HG02798 (cell line): ENCODE data around the gene GPD1L.
"Not testable (repeated sequence)": the region's sequence is repeated elsewhere in the genome, so short reads cannot be mapped to it uniquely, and the experiment has no call there.

Source experiments
- ATAC-seq: cut with Tn5 transposase; IDR thresholded peaks from one replicate; pipeline ENCODE4 v1.9.1; 2021; ENCODE audit warnings: mild to moderate bottlenecking; ENCODE audit not compliant: unreplicated experiment, poor library complexity

GPD1L gene

DNA sequence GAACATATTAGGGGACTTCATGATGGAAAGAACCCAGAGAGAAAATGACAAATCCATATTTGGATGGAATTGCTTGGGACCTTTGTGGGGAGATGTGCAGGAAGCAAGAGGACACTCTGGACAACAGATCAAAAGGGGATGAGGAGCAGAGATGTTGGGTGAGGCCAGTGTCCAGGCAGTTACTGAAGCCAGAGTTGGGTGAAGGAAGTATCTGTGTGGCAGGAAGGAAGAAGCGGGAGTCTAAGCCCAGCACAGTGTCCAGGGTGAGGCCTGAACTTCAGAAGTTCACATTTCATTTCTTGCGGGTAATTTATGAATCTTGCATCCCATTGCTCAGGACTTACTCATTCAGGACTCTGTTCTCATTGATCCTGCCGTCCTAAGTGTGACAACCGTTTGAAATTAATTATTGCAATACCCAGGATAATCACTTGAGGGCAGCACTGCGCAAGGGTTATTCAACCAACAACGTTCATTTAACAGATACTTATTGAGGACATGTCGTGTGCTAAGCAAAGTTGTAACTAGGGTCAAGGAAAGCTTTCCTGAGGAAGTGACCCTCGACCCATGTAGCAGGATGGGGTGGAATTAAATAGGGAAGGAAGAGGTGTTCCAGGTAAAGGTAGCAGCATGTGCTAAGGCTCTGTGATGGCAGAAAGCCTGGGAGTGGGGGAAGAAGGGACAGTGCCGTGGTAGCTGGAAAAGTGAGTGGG is 70.7 kb downstream of the GPD1L start:
- peak; percentile 54 for ATAC-seq

DNA sequence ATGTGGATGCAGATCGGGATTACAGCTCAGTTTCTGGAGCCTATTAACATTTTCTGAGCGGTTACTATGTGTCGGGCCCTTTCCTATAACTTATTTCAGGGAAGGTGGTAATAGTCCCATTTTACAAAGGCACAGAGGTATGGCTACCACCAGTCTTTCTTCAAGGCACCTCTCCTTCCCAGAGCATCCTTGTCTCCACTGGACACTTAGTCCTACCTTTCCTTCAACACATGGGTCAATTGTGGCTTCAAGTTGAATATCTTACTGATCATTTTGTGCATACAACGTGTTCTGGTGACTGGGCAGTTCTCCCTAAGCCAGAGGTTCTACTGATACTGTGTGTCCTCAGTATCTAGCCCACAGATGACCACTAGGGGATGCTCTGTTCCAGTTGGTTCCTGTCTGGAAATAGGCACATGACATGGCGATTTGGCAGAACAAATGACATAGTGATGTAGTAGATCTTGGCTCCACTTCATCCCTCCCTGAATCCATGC is 71.3 kb downstream of the GPD1L start:
- ATAC-seq, result peak; percentile 58

DNA sequence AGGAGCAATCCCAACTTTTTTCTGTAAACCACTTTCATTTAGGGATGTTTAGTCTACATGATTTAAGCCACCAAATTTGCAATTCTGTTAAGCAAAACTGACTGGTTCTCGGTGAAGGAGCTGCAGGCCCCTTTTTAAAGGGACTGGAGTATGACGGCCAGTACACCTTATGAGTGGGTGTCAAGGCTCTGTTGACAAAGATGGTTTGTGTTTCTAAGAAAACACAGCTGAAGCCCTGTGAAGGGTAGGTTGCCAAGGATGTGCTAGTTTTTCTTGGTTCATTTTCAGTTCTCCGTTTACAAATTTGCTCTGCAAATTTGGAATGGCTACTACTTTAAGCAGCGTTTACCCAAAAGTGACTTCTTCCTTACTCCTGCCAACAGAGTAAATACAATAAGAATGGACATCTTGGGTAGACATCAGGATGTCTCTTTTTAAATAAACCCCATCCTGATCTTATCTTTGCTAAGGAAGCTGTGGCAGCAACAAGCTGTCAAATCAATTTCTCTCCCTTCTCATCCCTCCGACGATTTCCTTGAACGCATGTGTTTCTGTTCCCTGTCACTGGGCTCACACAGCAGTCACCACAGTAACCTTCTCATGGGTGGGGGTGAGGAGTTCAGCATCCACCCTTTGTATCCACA is 73.8 kb downstream of the GPD1L start:
- ATAC-seq, result no peak

DNA sequence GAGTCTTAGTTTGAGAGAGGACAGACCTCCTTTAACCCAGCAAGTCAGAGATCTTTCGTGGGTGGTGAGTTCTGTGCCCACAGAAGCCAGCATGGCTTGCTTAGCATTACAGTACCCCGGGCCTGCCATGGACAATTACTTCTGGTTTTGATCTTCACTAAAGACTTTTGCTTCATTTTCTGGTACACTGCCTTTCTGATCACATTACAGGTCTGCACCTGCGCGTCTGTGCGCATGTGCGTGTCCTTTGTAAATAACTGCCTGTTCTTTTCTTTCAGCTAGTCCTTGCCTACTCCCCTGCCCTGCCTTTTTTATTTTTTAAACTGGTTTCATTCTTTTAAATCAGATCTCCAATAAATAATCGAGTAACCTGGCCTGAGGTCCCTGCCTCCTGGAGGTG is 74.9 kb downstream of the GPD1L start:
- no peak for ATAC-seq

DNA sequence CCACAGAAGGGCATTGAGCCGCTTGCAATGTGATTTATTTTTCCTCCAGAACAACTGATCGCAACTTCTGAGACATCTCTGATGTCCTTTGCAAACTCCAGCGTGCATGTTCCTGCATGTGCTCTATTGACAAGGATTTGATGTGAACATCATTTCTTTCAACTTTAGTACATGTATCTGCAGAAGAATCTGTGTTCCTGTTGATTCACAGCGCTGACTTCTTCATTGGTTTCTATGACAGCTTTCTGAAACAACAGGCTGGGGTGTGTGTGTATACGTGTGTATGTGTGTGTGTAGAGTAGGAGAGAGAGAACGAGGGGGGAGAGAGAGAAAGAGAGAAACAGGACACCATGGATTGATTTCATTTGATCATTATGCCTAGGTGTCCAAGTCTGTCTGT is 75.4 kb downstream of the GPD1L start:
- ATAC-seq, result no peak

DNA sequence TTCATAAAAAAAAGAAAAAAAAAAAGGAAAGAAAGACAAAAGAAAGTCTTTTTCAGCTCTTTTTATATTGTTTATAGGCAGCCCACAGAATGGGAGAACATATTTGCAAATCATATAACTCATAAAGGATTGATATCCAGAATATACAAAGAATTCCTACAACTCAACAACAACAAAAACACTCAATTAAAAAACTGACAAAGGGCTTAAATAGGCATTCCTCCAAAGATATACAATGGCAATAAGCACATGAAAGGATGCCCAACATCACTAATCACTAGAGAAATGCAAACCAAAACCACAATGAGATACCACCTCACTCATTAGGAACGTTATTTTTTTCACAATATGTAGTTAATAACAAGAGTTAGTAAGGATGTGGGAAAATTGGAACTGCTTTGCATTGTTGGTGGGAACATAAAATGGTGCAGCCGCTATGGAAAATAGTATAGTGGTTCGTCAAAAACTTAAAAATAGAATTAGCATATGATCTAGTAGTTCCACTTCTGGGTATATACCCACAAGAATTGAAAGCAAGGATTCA is 77.8 kb downstream of the GPD1L start:
- no peak for ATAC-seq

DNA sequence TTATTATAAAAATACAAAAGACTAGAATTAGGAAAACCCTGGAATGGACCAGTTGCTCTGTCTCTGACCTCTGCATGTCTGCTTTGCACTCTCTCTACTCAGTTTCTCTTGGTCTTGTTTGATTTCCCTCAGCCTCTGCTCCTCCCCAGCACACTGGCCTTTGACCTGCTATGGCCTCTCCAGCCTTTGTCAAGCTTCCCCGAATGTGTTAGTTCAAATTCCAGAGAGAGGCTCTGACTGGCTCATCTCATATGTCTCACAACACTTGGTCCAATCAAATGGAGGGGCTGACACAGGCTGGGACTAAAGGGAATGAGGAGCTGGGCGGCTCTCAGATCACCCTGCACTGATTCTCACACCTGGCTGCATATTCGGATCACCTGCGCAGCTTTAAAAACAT is 79.7 kb downstream of the GPD1L start:
- ATAC-seq, result no peak

DNA sequence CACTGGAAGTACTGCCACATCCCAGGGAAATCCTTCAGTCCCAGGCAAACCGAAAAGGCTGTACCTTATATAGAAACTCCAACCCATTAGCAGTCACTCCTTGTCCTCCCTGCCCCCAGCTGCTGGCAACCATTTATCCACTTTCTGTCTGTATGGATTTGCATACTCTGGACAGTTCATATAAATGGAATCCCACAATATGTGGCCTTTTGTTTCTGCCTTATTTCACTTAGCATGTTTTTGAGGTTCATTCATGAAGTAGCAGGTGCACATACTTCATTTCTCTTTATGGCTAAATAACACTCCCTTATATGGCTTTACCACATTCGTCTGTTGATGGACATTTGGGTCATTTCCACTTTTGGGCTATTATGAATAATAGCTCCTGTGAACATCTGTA is 80.5 kb downstream of the GPD1L start:
- no peak for ATAC-seq

DNA sequence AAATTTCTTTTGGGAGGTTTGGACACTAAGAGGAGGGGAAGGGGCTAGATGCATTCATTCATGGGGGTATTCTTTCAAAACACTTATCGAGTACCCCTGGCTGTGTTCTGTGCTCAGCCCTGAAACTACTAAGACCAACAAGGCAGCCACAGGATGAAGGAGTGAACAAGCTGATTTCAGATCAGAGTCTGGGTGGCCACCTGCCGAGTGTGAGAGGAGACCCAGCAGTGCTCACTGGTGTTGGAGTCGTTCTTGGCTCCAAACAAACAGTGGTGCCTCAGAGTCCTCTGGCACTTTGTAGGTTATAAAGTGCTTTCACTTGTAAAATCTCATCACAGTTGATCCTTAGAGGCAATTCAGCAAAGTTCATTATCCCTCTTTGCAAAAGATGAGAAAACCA is 83.3 kb downstream of the GPD1L start:
- no peak for ATAC-seq

DNA sequence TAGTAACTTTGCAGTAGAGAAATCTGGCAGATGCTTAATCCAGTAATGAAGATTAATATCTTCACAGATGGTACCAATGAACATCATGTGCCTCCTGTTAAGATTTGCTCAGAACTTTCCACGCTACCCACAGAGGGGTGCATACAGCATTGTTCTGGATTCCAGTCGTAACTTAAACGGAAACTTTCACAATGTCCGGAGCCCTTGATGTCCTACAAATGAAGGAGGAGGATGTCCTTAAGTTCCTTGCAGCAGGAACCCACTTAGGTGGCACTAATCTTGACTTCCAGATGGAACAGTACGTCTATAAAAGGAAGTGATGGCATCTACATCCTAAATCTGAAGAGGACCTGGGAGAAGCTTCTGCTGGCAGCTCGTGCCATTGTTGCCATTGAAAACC is 84.1 kb downstream of the GPD1L start:
- ATAC-seq, result not testable (repeated sequence)

DNA sequence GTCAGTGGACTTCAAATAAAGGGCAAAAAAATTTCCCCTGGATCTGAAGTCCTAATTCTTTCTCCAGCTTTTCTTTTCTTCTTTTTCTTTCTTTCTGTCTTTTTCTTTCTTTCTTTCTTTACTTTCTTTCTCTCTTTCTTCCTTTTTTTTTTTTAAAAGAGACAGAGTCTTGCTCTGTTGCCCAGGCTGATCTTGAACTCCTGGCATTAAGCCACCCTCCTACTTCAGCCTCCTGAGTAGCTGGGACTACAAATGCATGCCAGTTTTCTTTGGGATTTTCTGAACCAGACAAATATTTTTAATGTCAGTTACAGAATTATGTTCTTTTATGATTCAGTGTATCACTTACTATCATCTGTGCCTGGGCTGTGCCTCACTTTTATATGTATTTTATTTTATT is 86.7 kb downstream of the GPD1L start:
- ATAC-seq, result no peak

DNA sequence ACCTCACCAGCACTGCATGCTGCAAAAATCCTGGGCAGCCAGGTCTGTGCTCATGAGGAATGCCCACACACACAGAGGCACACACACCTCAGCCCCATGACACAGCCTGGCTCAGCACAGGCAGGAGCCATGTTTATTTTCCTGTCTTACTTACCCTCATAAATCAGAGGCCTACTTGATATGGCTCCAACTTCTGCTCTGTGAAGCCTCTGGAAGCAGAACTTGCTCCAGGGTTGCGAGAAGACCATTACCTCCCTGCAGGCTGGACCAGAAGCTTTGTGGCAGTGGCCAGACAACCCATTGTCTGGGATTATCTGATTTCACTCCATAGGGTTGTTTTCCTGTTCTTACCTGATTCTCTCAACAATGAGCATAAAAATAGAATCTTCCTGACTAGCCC is 88.2 kb downstream of the GPD1L start:
- no peak for ATAC-seq

DNA sequence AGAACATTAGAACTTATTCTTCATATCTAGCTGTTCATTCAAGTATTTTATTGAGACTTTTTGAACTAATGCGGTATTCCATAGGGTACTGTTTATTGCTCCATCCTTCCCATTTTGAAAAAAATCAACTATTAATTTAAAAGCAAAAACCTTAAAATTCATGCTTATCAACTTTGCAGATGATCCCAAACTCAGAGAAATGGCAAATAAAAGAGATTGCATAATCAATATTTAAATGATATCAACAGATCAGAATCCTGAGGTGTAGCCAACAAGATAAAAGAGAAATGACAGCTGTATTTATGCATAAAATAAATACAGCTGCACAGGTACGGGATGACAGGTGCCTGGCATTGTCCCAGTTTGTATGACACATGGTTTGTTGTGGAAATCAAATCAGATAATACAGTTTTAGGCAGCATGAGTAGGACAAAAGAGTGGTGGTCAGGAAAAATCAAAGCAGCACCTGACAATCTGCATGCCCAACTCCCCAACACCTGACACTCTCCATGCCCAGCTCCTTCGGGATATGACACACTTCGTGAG is 89.6 kb downstream of the GPD1L start:
- no peak for ATAC-seq

DNA sequence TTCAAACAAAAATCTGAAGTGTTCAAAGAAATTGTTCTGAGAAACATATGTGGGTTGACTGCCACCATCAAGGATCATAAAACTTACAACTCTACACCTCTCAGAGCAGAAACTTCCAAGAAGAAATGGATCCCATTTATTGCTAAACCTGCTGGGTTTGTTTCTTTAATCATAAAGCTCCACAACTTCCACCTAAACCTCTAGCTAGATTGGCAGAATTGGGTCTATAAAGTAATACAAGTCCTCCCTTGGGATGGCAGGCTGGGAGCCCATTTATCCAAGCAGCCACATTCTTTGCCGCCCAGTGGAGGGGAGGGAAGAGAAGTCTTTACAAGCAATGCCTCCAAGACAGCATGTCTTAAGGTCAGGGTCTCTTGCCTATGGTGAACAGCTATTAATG is 91.6 kb downstream of the GPD1L start:
- no peak for ATAC-seq

DNA sequence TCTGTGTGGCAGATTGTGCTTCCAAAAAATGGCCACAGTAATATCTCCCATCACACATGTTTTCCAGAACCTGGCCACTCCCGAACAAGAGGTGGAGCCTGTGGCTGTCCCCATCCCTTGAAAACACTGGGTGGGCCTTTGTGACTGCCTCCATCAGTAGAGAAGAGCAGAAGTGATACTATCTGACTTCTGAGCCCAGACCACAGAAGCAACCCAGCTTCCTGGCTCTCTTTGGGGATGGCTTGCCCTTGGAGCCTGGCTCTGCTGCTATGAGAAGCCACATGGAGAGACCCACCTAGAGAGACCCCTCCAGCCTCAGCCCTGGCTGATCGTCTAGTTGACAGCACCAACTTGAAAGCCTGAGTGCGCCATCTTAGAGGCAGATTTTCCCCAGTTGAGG is 92.3 kb downstream of the GPD1L start:
- ATAC-seq, result no peak

DNA sequence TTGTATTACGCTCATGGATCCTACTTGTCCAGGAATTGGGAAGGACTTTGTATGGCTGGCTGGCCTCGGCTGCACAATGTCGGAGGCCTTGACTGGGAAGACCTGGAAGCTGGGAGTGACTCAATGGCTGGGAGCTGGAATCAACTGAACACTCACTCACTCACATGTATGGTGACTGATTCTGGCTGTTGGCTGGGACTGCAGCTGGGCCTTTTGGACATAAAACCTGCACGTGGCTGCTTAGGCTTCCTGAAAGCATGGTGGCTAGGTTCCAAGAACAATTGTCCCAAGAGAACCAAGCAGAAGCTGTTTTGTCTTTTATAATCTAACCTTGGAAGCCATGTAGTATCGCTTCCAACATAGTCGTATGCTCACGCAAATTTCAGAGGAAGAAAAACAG is 94.1 kb downstream of the GPD1L start:
- no peak for ATAC-seq

DNA sequence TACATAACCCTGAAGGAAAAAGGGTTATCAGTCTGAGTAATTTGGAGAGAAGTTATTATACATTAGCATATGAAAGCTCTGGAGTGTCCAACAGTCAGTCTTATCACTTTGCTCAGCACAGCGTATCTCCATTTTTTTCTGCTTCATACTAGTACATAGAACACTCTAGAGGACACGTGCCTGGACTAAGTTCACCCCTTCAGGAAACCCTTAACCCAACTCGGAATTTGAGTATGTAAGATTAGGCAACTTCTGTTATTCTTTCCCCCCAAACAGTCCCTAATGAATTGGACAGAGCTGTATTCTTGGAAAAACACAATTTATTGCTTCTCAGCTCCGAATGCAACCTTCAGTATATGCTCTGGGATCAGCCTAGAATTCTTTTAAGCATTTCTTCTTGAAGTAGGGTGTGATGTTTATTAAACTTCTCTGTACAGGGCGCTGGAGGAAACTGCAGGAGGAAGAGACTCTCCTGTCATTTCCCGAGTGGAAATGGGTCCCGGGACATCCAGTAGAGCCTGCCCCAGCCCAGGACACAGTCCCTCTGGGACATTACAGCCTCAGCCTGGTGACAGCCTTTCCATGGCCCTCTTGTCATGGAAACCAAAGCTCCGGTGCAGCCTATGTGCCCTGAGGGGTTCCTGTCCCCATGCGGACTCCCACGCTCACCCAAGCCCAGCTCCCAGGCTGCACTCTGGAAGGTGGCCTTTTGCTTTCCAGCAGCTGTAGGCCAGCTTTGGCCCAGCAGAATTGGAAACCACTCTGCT is 94.8 kb downstream of the GPD1L start:
- no peak for ATAC-seq

DNA sequence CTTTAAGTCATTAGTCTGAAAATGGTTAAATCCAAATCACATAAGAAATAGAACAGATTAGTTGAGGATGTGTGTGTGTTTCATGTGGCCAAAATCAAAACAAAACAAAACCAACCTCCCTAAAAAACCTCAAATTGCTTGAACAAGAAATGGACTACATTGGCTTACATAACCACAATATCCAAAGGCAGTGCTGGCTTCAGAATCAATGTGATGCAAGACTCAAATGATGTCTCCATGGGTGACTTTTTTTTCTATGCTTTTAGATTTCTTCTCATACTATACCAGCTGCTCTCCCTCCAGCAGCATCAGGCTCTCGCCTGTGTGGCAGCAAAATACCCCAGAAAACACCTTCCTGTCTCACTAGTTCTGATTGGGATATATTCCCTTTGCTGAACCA is 96.1 kb downstream of the GPD1L start:
- no peak for ATAC-seq

DNA sequence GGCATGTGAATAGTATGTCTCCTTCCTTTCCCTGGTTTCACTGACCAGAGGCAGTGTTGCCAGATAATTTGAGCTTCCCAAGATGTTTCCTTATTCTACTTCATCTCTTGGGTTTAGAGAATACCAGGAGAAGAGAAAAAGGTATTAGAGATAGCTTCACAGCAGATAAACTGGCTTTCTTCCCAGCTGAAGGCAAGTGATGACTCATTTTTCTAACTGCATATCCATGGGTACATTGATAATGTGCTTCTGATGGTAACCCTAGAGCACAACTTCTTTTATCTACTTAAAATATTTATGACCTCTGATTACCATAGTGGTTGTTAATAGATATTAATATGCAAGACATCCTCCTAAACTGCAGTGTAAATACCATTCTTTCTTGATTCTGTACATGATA is 97.4 kb downstream of the GPD1L start:
- no peak for ATAC-seq

DNA sequence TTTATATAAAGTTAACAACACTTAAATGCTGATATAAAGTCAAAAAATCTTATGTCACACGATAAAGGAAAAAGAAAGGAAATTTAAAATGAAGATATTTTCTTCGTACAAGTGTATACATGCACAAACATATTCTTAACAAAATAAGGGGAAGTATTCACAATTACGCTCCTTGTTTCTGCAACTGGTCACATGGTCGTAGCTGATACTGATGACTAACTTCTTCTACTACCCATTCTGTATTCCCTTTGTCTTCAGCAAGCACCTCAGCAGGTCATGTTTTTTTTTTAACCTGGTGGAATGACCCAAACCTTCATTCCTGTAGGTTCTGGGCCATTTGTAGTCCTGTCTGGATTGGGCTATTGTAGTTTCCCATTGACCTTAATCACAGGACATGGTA is 102.0 kb downstream of the GPD1L start:
- ATAC-seq, result no peak

DNA sequence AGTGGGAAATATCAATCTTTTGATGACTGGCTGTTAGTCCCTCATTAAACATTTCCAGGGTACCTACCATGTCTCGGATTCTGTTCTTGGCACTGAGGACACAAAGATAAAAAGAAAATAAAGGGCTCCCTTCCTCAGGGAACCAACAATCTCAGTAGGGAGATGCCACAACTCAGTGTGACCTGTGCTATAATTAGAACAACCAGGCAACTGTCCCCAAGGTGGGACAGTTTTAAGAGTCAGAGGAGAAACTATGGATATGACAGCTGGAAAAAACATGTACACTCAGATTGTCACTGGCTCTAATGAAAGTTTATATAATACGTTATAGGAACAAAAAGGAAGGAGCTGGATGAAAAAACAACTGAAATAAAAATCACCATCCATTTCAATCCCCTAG is 108.8 kb downstream of the GPD1L start:
- no peak for ATAC-seq
